HL-60 (cell line): ENCODE results near the gene NPC2.

Experiments used
- POLR2AphosphoS5 ChIP-seq: IDR thresholded peaks from 2 replicates; pipeline ENCODE4 v1.6.1; 2012; ENCODE audit warnings: low read depth
- TF ChIP-seq, protein P1 (sequence below): IDR thresholded peaks from one replicate; pipeline ENCODE4 v1.5.1; 2011; ENCODE audit warnings: low read length, control low read depth, inconsistent platforms; ENCODE audit not compliant: insufficient read depth

DNA sequence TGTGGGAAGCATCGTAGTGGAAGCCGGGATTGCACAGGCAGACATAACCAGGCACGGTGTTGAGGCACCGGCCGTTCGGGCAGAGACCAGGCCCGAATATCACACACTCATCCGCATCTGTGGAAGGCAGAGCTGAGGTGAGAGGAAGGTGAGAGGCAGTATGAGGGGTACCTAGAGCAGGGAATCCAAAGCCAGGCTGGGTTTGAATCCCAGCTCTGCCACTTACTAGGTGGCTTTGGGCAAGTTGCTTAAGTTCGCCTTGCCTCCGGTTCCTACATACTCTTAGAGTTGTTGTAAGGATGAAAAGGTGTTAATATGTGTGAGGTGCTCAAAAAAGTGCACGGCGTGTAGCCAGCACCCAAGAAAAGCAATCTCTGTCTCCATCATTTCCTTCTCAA is 10.8 kb upstream of the NPC2 start:
- no peak for TF ChIP-seq POLR2AphosphoS5
- TF ChIP-seq, protein P1, sequence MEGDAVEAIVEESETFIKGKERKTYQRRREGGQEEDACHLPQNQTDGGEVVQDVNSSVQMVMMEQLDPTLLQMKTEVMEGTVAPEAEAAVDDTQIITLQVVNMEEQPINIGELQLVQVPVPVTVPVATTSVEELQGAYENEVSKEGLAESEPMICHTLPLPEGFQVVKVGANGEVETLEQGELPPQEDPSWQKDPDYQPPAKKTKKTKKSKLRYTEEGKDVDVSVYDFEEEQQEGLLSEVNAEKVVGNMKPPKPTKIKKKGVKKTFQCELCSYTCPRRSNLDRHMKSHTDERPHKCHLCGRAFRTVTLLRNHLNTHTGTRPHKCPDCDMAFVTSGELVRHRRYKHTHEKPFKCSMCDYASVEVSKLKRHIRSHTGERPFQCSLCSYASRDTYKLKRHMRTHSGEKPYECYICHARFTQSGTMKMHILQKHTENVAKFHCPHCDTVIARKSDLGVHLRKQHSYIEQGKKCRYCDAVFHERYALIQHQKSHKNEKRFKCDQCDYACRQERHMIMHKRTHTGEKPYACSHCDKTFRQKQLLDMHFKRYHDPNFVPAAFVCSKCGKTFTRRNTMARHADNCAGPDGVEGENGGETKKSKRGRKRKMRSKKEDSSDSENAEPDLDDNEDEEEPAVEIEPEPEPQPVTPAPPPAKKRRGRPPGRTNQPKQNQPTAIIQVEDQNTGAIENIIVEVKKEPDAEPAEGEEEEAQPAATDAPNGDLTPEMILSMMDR = no peak
